ENCODE results near the gene QRICH1. TPM values are rescaled to one million over a fixed set of nuclear protein-coding genes. Genes with fewer than 3 reads are reported as not detected.

QRICH1 gene
- total RNA-seq, 4 donors from 2014 or later = 85.8 to 187 (median 115) TPM

DNA sequence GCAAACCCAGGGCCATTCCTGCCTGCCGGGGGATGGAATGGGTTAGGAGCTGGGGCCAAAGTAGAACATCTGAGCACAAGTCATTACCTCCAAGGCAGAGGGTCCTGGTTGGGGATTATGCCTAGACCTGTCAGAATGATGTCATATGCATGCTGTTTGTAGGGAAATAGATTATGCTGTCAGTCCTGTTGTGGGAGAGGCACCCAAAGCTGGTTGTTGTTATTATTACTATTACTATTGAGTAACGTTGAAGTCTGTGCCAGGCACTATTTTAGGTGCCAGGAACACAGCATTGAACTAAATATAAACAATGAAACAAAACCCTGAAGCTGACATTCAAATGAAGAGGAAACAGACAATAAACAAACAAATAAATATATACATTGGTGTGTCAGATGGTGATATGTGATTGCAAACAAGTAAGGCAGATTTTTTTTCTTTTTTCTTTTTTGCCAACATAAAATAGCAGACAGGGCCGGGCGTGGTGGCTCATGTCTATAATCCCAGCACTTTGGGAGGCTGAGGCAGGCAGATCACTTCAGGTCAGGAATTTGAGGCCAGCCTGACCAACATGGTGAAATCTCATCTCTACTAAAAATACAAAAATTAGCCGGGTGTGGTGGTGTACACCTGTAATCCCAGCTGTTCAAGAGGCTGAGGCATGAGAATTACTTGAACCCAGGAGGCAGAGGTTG, 101.9 kb downstream of the QRICH1 start:
- Histone ChIP-seq H3K9me3 (no peaks in the 10 kb centered on the region), H3K27me3 (no peaks in the 10 kb centered on the region), H3K4me3 (peak overlapping the region; percentile 93), H3K27ac (peak overlapping the region; percentile 94), H3K36me3 (peaks cover 11% of the 10 kb centered on the region), H3K4me1 (peaks cover 38% of the 10 kb centered on the region)
- WGBS = 43% methylated on average over 5 of the region's 5 CpGs
- no peak for DNase-seq (ENCODE audit: low spot score in 2 of 2)
- TF ChIP-seq POLR2AphosphoS5 (IDR thresholded peaks at IDR 0.05) (no peak), EP300 (IDR thresholded peaks at IDR 0.05) (no peak), POLR2A (IDR thresholded peaks at IDR 0.05) (no peak)
- TF ChIP-seq, protein P1, sequence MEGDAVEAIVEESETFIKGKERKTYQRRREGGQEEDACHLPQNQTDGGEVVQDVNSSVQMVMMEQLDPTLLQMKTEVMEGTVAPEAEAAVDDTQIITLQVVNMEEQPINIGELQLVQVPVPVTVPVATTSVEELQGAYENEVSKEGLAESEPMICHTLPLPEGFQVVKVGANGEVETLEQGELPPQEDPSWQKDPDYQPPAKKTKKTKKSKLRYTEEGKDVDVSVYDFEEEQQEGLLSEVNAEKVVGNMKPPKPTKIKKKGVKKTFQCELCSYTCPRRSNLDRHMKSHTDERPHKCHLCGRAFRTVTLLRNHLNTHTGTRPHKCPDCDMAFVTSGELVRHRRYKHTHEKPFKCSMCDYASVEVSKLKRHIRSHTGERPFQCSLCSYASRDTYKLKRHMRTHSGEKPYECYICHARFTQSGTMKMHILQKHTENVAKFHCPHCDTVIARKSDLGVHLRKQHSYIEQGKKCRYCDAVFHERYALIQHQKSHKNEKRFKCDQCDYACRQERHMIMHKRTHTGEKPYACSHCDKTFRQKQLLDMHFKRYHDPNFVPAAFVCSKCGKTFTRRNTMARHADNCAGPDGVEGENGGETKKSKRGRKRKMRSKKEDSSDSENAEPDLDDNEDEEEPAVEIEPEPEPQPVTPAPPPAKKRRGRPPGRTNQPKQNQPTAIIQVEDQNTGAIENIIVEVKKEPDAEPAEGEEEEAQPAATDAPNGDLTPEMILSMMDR (IDR thresholded peaks at IDR 0.05) = no peak

DNA sequence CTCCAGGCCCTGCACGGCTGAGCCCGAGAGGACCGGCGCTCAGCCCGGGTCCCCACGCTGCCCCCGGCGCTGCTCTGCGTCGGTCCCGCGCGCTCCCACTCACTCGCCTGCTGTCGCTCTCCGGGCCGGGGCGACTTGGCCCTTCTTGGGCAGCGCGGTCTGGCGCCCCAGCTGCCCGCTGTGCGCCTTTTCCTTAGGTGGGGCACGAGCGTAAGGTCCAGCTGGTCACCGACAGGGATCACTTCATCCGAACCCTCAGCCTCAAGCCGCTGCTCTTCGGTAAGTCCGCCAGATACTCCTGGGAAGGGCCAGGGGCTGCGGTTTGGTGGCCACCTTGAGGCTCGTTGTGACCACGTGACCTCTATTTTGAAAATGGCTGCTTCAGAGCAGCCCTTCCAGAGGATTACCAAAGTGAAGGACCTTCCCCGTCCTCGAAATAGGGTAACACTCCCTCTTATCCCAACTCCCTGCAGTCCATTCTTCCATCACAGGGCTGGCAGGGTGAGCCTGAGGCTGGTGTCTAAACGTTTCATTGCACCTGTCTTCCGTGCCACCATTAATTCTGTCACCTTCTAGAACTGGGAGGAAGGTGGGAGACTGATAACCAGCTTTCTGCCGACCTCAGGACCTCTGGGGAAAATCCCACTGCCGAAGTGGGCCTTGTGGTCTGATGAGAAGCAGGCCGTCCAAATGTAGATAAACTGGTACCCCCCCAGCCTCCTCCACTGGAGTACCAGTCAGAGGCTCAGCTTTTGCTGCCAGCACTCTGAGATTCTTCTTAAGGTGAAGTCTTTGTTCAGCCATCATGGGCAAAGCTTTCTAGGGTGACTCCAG, 103.0 kb downstream of the QRICH1 start:
- 25% methylated on average over 6 of the region's 40 CpGs for WGBS
- no peak for DNase-seq (ENCODE audit: low spot score in 2 of 2)
- peaks cover 38% of the 10 kb centered on the region for H3K4me1 ChIP-seq

DNA sequence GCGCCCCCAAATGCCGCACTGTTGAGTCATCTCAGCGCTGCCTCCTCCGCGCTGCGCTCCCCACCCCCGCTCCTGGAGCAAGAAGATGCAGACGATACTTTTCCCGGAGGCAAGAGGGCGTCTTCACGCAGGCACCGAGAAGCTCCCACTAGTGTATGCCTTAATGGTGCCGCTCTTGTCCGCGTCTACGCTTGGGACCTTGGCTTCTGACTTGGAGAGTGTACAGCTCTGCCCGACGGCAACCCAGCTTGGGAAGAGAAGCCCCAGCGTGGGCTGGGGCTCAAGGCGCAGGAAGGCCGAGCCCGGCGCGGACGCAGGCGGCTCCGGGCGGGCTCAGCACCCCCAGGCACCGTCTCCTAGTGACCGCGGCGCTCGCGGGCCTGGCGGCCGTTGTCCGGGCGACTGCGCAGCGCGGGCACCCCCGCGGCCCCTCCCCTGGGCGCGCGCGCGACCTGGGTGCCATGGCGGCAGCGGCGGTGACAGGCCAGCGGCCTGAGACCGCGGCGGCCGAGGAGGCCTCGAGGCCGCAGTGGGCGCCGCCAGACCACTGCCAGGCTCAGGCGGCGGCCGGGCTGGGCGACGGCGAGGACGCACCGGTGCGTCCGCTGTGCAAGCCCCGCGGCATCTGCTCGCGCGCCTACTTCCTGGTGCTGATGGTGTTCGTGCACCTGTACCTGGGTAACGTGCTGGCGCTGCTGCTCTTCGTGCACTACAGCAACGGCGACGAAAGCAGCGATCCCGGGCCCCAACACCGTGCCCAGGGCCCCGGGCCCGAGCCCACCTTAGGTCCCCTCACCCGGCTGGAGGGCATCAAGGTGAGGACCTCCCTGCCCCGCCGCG, 103.9 kb downstream of the QRICH1 start, which contains the start of gene P4HTM:
Gene P4HTM, plus strand, starts transcription at position 446 of the 840 bp plus-strand sequence. Its CDS starts 16 bp downstream, at position 462.
- Histone ChIP-seq H3K36me3 (peaks cover 16% of the 10 kb centered on the region), H3K27me3 (no peaks in the 10 kb centered on the region), H3K27ac (peak within 1 kb of the TSS; percentile 94), H3K4me3 (peak within 1 kb of the TSS; percentile 93), H3K9me3 (no peaks in the 10 kb centered on the region), H3K4me1 (peaks cover 38% of the 10 kb centered on the region)
- TF ChIP-seq, protein P1 (IDR thresholded peaks at IDR 0.05) = peak; percentile 13 to 33
- TF ChIP-seq EP300 (IDR thresholded peaks at IDR 0.05) (no peak), POLR2AphosphoS5 (IDR thresholded peaks at IDR 0.05) (peak in 2 of 3 donors; percentile 72 to 82), POLR2A (IDR thresholded peaks at IDR 0.05) (peak in 1 of 2 donors; percentile 44)
- WGBS = no CpG with 5 or more reads among the region's 91 CpGs
- peak; percentile 93 to 95 for DNase-seq (ENCODE audit: low spot score in 2 of 2)

More for the DNA sequence above, 103.0 kb downstream of the QRICH1 start:
- peak overlapping the region; percentile 93 for H3K4me3 ChIP-seq
- H3K27ac ChIP-seq = peak overlapping the region; percentile 94
- H3K36me3 ChIP-seq = peaks cover 8% of the 10 kb centered on the region
- TF ChIP-seq POLR2AphosphoS5 (IDR thresholded peaks at IDR 0.05) (no peak), EP300 (IDR thresholded peaks at IDR 0.05) (no peak), POLR2A (IDR thresholded peaks at IDR 0.05) (no peak)
- TF ChIP-seq, protein P1 (IDR thresholded peaks at IDR 0.05) = no peak
- no peaks in the 10 kb centered on the region for H3K27me3 ChIP-seq
- H3K9me3 ChIP-seq = no peaks in the 10 kb centered on the region

DNA sequence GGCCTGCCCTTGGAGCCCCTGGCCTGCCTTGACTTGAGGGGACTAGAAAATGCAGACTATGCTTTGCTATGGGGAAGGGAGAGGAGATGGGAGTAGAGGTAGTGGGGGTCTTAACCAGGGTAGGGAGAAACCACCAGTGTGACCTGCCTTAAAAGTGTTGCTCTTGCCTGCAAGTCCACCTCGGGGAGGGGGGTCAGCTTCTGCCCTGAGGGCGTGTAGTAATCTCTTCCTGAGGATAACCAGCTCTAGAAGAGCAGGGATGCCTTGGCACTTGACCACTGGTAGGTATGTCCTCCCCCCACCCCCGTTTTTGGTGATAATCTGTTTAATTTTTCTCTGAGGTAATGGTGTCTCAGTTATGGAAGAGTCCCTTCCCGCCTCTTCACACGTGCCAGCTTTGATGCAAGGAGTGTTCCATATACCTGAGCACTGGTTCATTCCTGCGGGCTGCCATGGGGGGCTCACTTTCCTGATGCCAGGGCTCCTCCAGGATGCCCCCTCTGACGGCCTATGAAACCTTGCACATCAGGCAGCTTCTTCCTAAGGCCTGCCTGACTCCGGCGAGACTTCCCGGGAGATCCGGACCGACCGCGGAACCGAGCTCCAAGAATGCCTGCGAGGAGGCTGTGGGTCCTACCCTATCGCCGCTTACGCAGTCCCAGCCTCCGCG, 104.6 kb downstream of the QRICH1 start:
- peak overlapping the region; percentile 93 for H3K4me3 ChIP-seq
- peak overlapping the region; percentile 94 for H3K27ac ChIP-seq
- DNase-seq (ENCODE audit: low spot score in 2 of 2) = peak in 1 of 2 donors; percentile 66
- no peak for TF ChIP-seq POLR2A (IDR thresholded peaks at IDR 0.05)
- no peak for TF ChIP-seq EP300 (IDR thresholded peaks at IDR 0.05)
- TF ChIP-seq POLR2AphosphoS5 (IDR thresholded peaks at IDR 0.05) = no peak
- TF ChIP-seq, protein P1 (IDR thresholded peaks at IDR 0.05) = no peak
- no peaks in the 10 kb centered on the region for H3K9me3 ChIP-seq
- peaks cover 22% of the 10 kb centered on the region for H3K36me3 ChIP-seq
- 13% methylated on average over 12 of the region's 21 CpGs for WGBS
- no peaks in the 10 kb centered on the region for H3K27me3 ChIP-seq
- peaks cover 38% of the 10 kb centered on the region for H3K4me1 ChIP-seq

All from suprapubic skin (tissue), 4 donors.